Measurements from ENCODE around the gene UBE2H. TPM values are rescaled to one million over a fixed set of nuclear protein-coding genes. Genes with fewer than 3 reads are reported as not detected.

The UBE2H gene
- total RNA-seq, 1 experiment from 2014 or later: 42.3 TPM

DNA sequence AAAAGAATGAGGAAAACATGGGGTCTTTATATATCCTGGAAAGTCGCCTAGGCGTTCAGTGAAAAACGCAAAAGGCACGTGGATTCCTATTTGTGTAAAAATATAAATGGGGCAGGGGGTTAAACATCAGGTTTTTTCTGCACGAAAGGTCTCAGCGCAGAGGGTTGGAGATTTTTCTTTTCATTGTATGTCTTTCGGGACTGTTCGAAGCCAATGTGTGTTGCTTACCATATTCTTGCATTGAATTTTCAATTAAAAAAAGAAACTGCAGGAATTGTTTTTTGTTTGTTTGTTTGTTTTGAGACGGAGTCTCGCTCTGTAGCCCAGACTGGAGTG lies 169.2 kb downstream of the UBE2H start:
- DNase-seq: no peak
- Histone ChIP-seq H3K4me1 (peaks cover 5% of the 10 kb centered on the region; the same call in 1 of the 2 replicates), H3K27me3 (no peaks in the 10 kb centered on the region), H3K4me3 (no peak overlapping the region), H3K9me3 (replicated peaks) (no peaks in the 10 kb centered on the region), H3K27ac (no peak overlapping the region), H3K36me3 (no peaks in the 10 kb centered on the region)

- no peak overlapping the region for H3K27ac ChIP-seq
- peaks cover 5% of the 10 kb centered on the region; the same call in 1 of the 2 replicates for H3K4me1 ChIP-seq
- H3K36me3 ChIP-seq: no peaks in the 10 kb centered on the region
- no peaks in the 10 kb centered on the region for H3K27me3 ChIP-seq
- no peak overlapping the region for H3K4me3 ChIP-seq
- H3K9me3 ChIP-seq (replicated peaks): no peaks in the 10 kb centered on the region
- no peak for DNase-seq
Measured at GRCh38 chr7:129782818-129783583, 169.8 kb downstream of the UBE2H start.

- H3K27me3 ChIP-seq: no peaks in the 10 kb centered on the region
- H3K27ac ChIP-seq: no peak overlapping the region
- no peak overlapping the region for H3K4me3 ChIP-seq
- no peaks in the 10 kb centered on the region for H3K36me3 ChIP-seq
- no peaks in the 10 kb centered on the region for H3K9me3 ChIP-seq (replicated peaks)
- H3K4me1 ChIP-seq: peaks cover 5% of the 10 kb centered on the region; the same call in 1 of the 2 replicates
- DNase-seq: no peak
Measured at GRCh38 chr7:129781928-129782817, 170.6 kb downstream of the UBE2H start.

- Histone ChIP-seq H3K27me3 (no peaks in the 10 kb centered on the region), H3K9me3 (replicated peaks) (no peaks in the 10 kb centered on the region), H3K36me3 (no peaks in the 10 kb centered on the region), H3K4me1 (peaks cover 5% of the 10 kb centered on the region; the same call in 1 of the 2 replicates), H3K4me3 (peak overlapping the region; percentile 98), H3K27ac (no peak overlapping the region)
- peak in 1 of 2 experiments; percentile 67 for DNase-seq
Measured at GRCh38 chr7:129780974-129781927, 171.5 kb downstream of the UBE2H start.

Other genes starting within 250 kb of the UBE2H start
- 36.1 and 37.7 TPM in 2 replicates for gene ZC3HC1, start 98.4 kb upstream of the UBE2H start, total RNA-seq (2014; rRNA removed; shearing (Covaris generic))
- 76.3 and 92.0 TPM in 2 replicates for gene KLHDC10, start 117.6 kb upstream of the UBE2H start, total RNA-seq (2014; rRNA removed; shearing (Covaris generic))

Data from SJCRH30 (cell line).